HG02840 (cell line): Measurements from ENCODE around the gene ZNF200.

ENCODE experiments used
- ATAC-seq: cut with Tn5 transposase; IDR thresholded peaks from one replicate; pipeline ENCODE4 v1.9.1; 2021; ENCODE audit warnings: mild to moderate bottlenecking, moderate library complexity, moderate number of reproducible peaks; ENCODE audit not compliant: unreplicated experiment, low FRiP score

ZNF200 gene

DNA sequence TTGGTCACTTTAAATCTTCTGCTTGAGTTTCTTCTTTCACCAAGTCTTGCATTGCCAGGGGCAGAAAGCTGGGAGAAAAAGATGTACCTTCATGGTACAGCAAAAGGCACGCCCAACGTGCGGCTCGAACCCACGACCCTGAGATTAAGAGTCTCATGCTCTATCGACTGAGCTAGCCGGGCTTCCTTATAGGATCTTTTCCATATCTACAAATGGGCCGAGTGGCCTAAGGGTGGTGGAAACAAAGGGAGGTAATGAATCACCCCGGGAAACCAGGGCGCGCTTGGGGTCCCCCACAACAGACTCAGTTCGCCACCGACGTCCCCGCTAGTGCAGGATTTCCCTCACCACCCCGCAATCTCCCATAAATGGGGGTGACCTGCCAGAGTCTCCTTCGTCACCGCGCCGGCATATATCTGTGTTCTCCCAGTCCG lies 54.5 kb downstream of the ZNF200 start:
- ATAC-seq, result no peak

DNA sequence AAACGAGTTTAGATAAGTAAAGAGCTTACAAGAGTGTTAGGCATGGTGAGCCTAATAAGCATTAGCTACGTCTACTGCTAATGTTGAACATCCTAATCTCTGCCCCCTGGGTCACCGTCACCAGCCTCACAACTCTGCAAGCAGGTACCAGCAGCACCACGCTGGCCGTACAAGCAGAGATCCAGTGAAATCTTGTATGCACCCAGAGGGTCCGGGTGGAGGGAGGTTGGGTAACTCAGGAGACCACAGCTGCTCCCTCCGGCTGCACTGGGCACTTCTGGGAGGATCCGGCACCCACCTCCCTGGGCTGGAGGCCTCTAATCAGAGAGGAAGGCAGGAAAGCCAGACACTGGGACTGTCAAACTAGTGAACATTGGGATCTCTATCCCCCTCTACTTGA lies 55.3 kb downstream of the ZNF200 start:
- ATAC-seq, result no peak

DNA sequence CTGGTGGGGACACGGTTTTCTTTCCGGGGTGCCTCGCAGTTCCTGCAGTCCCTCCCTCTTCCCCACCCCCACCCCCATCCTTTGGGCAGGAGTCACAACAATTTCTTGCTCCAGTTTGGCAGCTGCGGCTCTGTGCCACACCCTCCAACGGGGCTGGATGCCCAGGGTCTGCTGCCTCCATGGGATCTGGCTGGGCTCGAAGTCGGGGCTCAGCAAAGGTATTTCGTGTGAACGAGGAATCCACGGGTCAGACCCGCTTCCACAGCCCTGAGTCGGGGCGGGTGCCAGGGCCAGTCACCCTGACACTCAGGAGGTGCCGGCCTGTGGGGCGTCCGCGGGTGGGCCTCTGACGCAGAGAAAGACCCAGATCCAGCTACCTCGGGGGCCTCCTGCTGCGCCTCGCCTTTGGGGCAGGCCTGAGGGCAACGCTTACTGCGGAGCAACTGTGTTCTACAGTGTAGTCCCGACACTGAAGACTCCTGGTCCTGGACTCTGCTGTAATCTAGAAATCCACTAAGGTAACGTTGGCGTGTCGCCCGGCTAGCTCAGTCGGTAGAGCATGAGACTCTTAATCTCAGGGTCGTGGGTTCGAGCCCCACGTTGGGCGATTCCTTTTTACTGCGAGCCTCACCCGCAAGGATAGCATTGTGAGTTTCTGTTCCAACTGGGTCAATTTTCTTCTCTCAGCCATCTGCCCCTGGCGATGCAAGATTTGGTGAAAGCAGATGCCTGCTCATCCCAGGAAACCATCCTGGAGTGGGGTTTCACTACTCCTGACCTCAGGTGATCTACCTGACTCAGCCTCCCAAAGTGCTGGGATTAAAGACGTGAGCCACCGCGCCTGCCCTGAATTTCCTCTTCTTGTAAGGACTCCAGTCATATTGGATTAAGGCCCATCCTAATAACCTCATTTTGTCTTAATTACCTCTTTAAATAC lies 59.5 kb downstream of the ZNF200 start:
- ATAC-seq, result no peak

DNA sequence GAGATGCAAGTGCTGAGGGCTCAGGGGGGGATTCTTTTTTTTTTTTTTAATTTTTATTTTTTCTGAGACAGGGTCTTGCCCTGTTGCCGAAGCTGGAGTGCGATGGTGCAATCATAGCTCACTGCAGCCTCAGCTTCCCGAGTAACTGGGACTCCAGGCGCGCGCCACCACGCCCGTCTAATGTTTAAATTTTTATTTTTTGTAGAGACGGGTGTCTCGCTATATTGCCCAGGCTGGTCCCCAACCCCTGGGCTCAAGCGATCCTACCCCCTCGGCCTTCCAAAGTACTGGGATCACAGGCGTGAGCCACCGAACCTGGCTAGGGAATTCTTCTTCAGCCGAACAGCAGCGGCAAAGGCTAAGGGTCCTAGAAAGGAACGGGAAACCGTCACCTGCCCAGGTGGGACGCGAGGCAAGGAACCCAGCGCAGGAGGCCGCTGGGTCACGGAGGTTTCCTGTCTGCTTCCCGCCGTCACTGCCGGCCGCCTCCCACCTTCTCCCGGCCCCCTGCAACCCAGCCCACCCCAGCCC lies 60.3 kb downstream of the ZNF200 start:
- no peak for ATAC-seq

DNA sequence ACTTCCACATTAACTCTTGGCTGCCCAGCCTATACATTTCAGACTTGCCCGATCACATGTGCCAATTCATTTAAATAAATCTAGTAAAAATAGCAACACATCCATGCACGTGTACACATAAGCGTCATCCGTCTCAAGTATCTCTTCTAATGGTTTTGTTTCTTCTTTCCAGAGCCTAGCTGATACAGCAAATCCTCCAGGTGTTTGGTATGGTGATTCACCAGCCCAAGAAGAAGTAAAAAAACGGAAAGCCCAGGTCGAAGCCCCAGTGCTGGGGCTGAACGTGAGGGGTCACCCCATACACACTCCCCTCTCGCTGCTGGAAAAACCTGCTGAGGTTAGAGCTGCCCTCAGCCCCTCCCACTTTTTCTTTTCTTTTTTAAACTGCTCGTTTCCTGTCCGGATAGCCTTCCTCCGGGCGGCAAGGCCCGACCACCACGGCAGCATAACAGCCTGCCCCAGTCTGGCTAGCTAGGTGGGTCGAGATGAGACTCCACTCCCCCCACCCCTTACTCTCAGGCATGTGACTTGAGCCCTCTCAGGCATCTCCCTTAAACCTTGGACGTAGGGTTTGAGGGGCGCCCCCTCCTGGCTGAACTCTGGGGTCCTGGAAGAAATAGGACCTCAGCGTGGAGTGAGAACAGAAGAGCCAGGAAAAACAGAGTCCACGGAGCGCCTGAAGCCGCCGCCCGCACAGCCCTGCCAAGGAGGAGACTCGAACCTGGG lies 60.9 kb downstream of the ZNF200 start:
- ATAC-seq, result no peak
